ENCODE data around the gene MGAM2.

GRCh38 chr7:142158736-142159496, 47.4 kb downstream of the MGAM2 start:
- TF ChIP-seq CTCF (IDR thresholded peaks at IDR 0.05) (no peak), POLR2A (IDR thresholded peaks at IDR 0.05) (no peak)
